Cardiac fibroblast (primary cell): ENCODE data around the gene C4BPB.

ENCODE experiments used
- DNase-seq, 2 donors: peaks; one replicate each; pipeline versions ENCODE4 v3.0.0 to v3.0.0-alpha.2; 2010; ENCODE audit warnings: low read depth in 2 of 2
- H3K4me3 ChIP-seq, 2 donors: replicated peaks in 1 of 2; 1 replicate in 1 of 2; 2 replicates in 1 of 2; pipeline ENCODE4 v1.5.1; 2011; ENCODE audit warnings: low read depth in 2 of 2, low read length in 2 of 2, mild to moderate bottlenecking in 2 of 2, moderate library complexity in 1 of 2
- CTCF ChIP-seq: IDR thresholded peaks from one replicate; pipeline ENCODE4 v1.5.1; 2011; ENCODE audit warnings: low read depth, mild to moderate bottlenecking, low read length, inconsistent platforms

Gene C4BPB

DNA sequence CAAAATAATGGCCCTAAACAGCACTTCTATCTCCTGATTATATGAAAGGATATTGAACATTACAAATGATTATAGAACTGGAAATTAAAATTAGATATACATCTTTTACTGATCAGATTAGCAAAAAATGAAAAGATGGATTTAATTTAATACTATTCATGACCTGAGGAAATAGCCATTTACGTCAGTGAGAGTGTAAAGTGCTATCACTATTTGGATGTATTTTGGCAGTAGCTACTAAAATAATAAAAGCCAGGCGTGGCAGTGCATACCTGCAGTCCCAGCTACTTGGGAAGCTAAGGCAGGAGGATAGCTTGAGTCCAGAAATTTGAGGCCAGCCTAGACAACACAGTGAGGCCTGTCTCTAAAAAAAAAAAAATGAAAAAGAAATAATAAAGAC is 5.3 kb downstream of the C4BPB start:
- H3K4me3 ChIP-seq: no peak overlapping the region
- TF ChIP-seq CTCF: no peak
- DNase-seq: no peak

- H3K4me3 ChIP-seq: no peak overlapping the region
- no peak for TF ChIP-seq CTCF
- no peak for DNase-seq
Observed at GRCh38 chr1:207097871-207098324, 9.2 kb downstream of the C4BPB start.

GRCh38 chr1:207101720-207102119 is 13.1 kb downstream of the C4BPB start:
- no peak overlapping the region for H3K4me3 ChIP-seq
- no peak for TF ChIP-seq CTCF
- DNase-seq: no peak

DNA sequence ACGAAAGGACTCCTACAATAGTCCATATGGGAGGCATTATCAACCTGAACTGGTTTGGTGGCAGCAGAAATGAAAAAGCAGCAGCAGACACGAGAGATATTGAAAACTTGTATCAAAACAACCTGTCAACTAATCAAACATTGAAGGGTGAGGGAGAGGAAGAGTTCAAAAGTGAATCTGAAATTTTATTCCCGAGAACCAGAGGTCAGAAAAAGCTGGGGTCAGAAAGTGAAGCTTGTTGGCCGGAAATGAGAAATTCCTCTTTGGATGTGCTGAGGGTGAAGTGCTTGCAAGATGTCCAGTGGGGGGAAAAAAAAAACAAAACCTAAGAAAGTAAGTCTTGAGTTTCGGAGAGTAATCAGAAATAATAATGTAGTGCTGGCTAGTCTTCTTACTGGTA is 13.5 kb downstream of the C4BPB start:
- TF ChIP-seq CTCF: no peak

DNA sequence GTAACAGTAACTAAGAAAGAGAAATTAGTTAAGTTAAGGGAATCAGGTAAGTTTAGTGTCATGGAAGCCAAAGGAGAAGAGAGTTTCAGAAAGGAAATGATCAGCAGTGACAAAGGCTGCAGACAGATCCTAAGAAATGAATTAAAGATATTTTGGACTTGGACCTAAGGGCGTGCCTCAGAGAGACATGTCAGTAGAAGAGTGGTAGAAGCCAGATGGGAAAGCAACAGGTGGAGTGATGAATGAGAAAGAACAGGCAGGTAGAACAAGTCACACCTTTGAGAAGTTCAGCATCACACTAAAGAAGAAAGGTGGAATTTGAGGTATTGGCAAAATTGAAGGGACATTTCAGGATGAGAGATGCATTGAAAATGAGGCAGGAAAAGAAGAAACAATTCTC is 14.0 kb downstream of the C4BPB start:
- no peak for TF ChIP-seq CTCF
- DNase-seq: no peak
- no peak overlapping the region for H3K4me3 ChIP-seq

More for the DNA sequence above, 13.5 kb downstream of the C4BPB start:
- no peak for DNase-seq
- H3K4me3 ChIP-seq: no peak overlapping the region

- no peak for DNase-seq
- no peak within 1 kb of the TSS for H3K4me3 ChIP-seq
- TF ChIP-seq CTCF: no peak
Observed at GRCh38 chr1:207103892-207104373, 15.3 kb downstream of the C4BPB start, which contains the start of gene C4BPA. C4BPA (plus strand) TSS chr1:207104233; CDS start chr1:207113026, 8,793 bp downstream.

DNA sequence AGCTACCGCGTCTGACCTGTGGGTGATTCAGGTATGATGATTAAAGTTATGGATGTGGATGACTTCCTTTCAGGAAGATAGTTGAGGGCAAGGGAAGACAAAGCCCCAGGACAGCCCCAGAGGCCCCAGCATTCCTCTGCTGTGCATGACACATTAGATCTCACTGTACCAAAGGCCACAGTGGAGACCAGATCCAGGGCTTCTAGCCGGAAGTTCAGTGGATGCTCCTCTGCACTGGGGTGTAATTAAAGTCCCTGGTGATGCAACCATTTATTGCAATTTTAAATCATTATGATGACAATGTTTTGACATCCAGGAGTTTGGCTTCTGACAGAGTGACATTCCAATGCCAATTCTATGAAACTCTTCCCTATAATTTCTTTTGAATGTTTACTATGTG is 20.3 kb downstream of the C4BPB start:
- H3K4me3 ChIP-seq: no peak overlapping the region
- no peak for DNase-seq
- TF ChIP-seq CTCF: no peak
